Dendritic cell treated with granulocyte-macrophage colony-stimulating factor and Interleukin-4, amounts not matched to agents 40 ng/mL and 50 ng/mL, for 4 days (primary cell): ENCODE data around the gene CTDSP2.
"Not testable (repeated sequence)": the region's sequence is repeated elsewhere in the genome, so short reads cannot be mapped to it uniquely, and the experiment has no call there.

ENCODE experiments used
- H3K27ac Mint-ChIP-seq: one replicate; pipeline ENCODE4 v1.8.0; 2022; ENCODE audit warnings: mild to moderate bottlenecking, mixed read lengths
- H3K27me3 Mint-ChIP-seq: one replicate; pipeline ENCODE4 v1.8.0; 2022; ENCODE audit warnings: mild to moderate bottlenecking, mixed read lengths
- H3K36me3 Mint-ChIP-seq: one replicate; pipeline ENCODE4 v1.8.0; 2022; ENCODE audit warnings: low read depth, mixed read lengths
- H3K4me1 Mint-ChIP-seq: one replicate; pipeline ENCODE4 v1.8.0; 2022; ENCODE audit warnings: low read depth, mixed read lengths
- H3K4me3 Mint-ChIP-seq: one replicate; pipeline ENCODE4 v1.8.0; 2022; ENCODE audit warnings: mild to moderate bottlenecking, moderate library complexity, mixed read lengths
- H3K9me3 Mint-ChIP-seq: one replicate; pipeline ENCODE4 v1.8.0; 2022; ENCODE audit warnings: mixed read lengths
- intact Hi-C: fragments of 100-400 bp; cut with micrococcal nuclease; formaldehyde crosslinking; loops from one replicate; pipeline ENCODE4 v1.15.0; 2022

Gene CTDSP2

DNA sequence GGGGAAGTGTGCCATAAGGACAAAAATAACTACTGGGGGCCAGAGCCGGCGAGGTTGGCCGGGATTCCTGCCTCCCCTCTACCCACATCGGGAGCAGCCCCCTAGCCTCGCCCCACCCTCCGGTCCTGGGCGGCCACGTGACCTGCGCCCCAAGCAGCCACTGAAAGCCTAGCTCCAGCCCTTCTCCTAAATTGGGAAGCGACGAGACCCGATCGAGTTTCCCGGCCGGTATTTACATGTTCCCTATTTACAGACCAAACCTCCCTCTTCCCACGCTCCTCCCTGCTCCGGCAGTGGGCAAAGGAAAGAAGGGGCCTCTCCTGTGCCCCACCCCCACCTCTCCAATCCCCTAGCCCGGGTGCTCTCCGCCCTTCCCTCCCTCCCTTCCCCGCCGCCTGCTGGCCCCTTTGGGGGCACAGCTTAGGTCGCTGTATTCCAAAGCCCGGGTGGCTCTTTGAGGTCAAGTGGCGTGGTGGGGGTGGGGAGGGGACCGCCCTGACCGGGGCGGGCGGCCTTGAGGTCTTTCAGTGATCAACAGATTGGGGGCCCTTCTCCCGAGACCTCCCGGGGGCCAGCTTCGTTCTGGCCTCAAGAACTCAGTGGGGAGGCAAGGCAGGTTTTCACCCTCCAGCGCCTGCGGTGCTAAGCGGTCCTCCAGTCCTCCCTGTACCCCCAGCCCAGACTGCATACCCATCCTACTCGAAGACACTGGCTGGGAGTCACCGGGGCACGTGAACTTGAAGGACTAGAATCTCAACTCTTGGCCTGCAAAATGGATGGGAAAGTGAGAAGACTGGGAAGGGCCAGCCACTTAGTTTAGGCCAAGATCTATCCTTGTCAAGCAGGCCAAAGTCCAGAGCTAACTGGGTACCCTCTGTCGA is 6.3 kb upstream of the CTDSP2 start:
- intact Hi-C loops: no loop called here
- Mint-ChIP-seq H3K4me3 (peak overlapping the region; percentile 65), H3K9me3 (no peaks in the 10 kb centered on the region), H3K36me3 (no peaks in the 10 kb centered on the region), H3K4me1 (peaks cover 65% of the 10 kb centered on the region), H3K27me3 (peaks cover 51% of the 10 kb centered on the region), H3K27ac (peak overlapping the region; percentile 42)

- intact Hi-C loops: no loop called here
- Mint-ChIP-seq H3K4me3 (peak overlapping the region; percentile 35), H3K4me1 (peaks cover 71% of the 10 kb centered on the region), H3K9me3 (no peaks in the 10 kb centered on the region), H3K36me3 (no peaks in the 10 kb centered on the region), H3K27me3 (peaks cover 53% of the 10 kb centered on the region), H3K27ac (peak overlapping the region; percentile 42)
Observed at GRCh38 chr12:57852200-57852599, 5.7 kb upstream of the CTDSP2 start.

GRCh38 chr12:57851552-57851951 is 5.0 kb upstream of the CTDSP2 start:
- peaks cover 50% of the 10 kb centered on the region for H3K27me3 Mint-ChIP-seq
- intact Hi-C loops: no loop called here
- no peaks in the 10 kb centered on the region for H3K9me3 Mint-ChIP-seq
- peak overlapping the region; percentile 42 for H3K27ac Mint-ChIP-seq
- peaks cover 74% of the 10 kb centered on the region for H3K4me1 Mint-ChIP-seq
- peaks cover 4% of the 10 kb centered on the region for H3K36me3 Mint-ChIP-seq
- H3K4me3 Mint-ChIP-seq: no peak overlapping the region

GRCh38 chr12:57850854-57851430 is 4.4 kb upstream of the CTDSP2 start:
- Mint-ChIP-seq H3K27me3 (peaks cover 44% of the 10 kb centered on the region), H3K4me3 (peak overlapping the region; percentile 28), H3K36me3 (peaks cover 10% of the 10 kb centered on the region), H3K27ac (peak overlapping the region; percentile 55), H3K9me3 (no peaks in the 10 kb centered on the region), H3K4me1 (peaks cover 70% of the 10 kb centered on the region)
- intact Hi-C loops: no loop called here

DNA sequence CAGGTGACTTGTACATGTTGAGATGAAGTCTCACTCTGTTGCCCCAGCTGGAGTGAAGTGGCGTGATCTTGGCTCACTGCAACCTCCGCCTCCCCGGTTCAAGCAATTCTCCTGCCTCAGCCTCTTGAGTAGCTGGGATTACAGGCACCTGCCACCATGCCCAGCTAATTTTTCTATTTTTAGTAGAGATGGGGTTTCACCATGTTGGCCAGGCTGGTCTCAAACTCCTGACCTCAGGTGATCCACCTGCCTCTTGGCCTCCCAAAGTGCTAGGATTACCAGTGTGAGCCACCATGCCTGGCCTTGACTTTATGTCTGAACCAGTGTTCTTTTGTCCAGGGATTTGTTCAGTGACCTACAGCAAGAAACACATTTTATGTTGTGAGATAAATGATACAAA is 2.9 kb upstream of the CTDSP2 start:
- peaks cover 38% of the 10 kb centered on the region for H3K27me3 Mint-ChIP-seq
- intact Hi-C loops, H3K4me3 Mint-ChIP-seq, H3K27ac Mint-ChIP-seq, H3K9me3 Mint-ChIP-seq: not testable (repeated sequence)
- H3K4me1 Mint-ChIP-seq: peaks cover 58% of the 10 kb centered on the region
- H3K36me3 Mint-ChIP-seq: peaks cover 16% of the 10 kb centered on the region

GRCh38 chr12:57849035-57849434 is 2.5 kb upstream of the CTDSP2 start:
- Mint-ChIP-seq H3K27ac (no peak overlapping the region), H3K27me3 (peaks cover 38% of the 10 kb centered on the region), H3K36me3 (peaks cover 20% of the 10 kb centered on the region), H3K4me1 (peaks cover 58% of the 10 kb centered on the region), H3K4me3 (no peak overlapping the region), H3K9me3 (no peaks in the 10 kb centered on the region)
- intact Hi-C loops: no loop called here

- H3K9me3 Mint-ChIP-seq: no peaks in the 10 kb centered on the region
- H3K4me1 Mint-ChIP-seq: peaks cover 58% of the 10 kb centered on the region
- H3K27ac Mint-ChIP-seq: no peak overlapping the region
- intact Hi-C loops: no loop called here
- H3K4me3 Mint-ChIP-seq: no peak overlapping the region
- peaks cover 33% of the 10 kb centered on the region for H3K27me3 Mint-ChIP-seq
- H3K36me3 Mint-ChIP-seq: peaks cover 27% of the 10 kb centered on the region
Observed at GRCh38 chr12:57848208-57848607, 1.7 kb upstream of the CTDSP2 start.

GRCh38 chr12:57846285-57846576 is 298 bp downstream of the CTDSP2 start:
- H3K9me3 Mint-ChIP-seq: no peaks in the 10 kb centered on the region
- peaks cover 13% of the 10 kb centered on the region for H3K27me3 Mint-ChIP-seq
- peak overlapping the region; percentile 85 for H3K4me3 Mint-ChIP-seq
- intact Hi-C loops: no loop called here
- H3K36me3 Mint-ChIP-seq: peaks cover 45% of the 10 kb centered on the region
- peaks cover 58% of the 10 kb centered on the region for H3K4me1 Mint-ChIP-seq
- peak overlapping the region; percentile 85 for H3K27ac Mint-ChIP-seq

DNA sequence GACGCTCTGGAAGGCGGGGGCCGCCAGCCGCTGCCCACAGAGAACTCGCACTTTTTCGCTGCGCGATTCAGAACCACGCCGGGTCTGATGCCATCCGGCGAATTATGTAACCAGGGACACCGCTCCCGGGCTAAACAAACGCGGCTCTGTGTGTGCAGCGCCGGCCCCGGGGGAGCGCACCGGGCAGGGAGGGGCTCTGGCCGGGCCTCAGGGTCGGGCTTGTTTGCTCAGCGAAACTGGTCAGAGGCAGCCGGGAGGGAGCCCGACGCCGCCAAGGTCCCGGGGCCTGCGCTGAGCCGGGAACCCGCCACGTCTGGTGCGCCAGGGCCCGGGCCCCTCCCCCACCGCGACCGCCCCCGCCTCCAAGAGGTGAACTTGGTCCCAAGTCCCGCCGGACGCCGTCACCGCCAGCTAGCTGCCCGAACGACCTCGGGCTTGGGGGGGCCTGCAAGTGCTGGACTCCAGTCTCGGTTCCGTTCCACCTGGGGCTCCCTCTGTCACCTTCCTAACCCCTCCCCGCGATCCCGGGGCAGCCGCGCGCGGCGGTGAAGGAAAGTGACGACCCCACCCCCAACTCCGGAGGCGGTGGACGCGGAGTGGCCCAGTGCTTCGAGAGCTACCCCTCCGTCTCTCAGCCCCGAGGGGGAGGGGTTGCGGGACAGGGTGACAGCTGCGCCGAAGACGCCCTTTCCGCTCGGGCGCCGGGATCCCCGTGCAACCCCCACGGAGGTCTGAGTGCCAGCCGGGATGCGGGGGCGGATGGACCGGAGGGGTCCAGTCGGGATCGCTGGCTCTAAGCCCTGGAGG is 848 bp downstream of the CTDSP2 start:
- Mint-ChIP-seq H3K27me3 (peaks cover 12% of the 10 kb centered on the region), H3K36me3 (peaks cover 45% of the 10 kb centered on the region), H3K4me3 (peak overlapping the region; percentile 85), H3K27ac (peak overlapping the region; percentile 85), H3K9me3 (no peaks in the 10 kb centered on the region), H3K4me1 (peaks cover 58% of the 10 kb centered on the region)
- intact Hi-C loops: no loop called here

DNA sequence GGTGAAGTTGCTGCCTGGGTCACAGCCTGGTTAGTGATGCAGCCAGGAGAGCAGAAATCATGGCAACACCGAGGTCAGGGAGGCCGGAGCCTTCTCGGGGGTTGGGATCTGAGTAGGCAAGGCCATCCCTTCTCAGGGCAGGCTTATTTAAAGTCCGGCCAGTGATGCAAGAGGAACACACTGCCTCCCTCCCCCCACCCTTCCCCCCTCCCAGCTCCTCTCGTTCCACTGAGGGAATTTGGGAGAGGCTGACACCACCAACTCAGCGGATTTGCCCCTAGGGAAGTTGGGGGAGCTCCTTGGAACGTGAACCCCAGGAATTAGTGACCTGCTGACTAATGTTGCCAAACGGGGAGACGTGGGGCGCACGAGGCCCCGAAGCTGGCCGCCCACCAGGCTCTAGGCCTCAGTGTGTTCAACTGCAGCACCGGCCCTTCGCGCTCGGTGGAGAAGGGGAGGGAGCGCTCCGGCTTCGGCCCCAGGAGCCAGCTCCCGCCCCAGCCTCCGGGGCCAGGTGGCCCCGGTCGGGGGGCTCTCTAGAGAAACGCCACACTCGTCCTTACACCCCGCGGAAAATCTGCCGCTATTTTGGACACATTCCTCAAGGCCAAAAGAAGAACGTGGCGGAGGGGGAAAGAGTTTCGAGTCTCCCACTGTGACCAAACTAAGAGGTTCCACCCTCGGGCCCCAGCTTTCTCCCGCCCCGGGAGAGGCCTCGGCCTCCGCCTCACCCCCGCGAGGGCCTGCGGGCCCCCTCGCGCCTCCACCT is 1.6 kb downstream of the CTDSP2 start:
- peak overlapping the region; percentile 85 for H3K27ac Mint-ChIP-seq
- H3K9me3 Mint-ChIP-seq: no peaks in the 10 kb centered on the region
- H3K4me3 Mint-ChIP-seq: peak overlapping the region; percentile 85
- H3K27me3 Mint-ChIP-seq: peaks cover 11% of the 10 kb centered on the region
- intact Hi-C loops: no loop called here
- peaks cover 45% of the 10 kb centered on the region for H3K36me3 Mint-ChIP-seq
- peaks cover 61% of the 10 kb centered on the region for H3K4me1 Mint-ChIP-seq

DNA sequence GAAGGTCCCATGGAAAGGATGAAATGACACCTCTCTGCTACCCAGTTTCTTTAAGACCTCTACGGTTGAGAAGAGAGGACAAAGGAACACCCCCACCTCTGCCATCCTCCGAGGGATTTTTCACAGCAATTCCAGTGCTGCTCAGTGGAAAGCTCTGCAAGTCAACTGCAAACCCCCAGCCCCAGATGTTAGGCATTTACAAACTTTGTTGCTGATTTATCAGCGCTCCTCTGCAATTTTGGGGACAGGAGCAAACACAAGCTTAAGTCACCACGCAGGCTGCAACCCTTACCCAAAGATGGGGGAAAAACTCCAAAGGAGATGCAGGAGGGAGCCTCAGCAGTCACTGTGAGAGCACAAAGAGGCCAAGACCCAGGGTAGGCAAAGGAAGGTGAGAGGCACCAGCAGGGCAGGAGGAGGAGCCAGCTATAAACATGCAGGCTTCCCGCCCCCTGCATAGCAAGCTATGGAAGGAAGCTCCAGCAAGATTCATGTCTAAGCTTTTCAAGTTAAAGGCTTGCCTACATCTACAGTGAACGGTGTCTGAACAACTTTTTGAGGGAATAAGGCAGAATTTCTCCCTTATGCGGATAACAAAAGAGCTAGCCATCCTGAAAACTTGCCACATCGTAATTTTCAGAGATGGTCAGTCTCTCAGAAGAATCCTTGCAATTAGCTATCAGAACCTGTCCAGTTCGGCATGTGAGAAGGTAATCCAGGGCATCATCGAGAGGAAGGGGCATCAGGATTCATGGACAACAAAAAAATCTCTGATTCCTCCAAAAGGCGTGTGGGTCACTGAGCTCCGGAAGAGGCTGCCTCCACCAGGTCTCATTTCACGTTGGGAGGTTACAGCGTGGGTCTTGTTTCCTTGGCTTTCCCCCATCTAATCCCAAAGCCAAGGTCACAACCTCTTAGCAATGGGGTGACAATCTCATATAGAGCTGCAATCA is 3.9 kb downstream of the CTDSP2 start:
- Mint-ChIP-seq H3K4me3 (peak overlapping the region; percentile 27), H3K4me1 (peaks cover 78% of the 10 kb centered on the region), H3K36me3 (peaks cover 45% of the 10 kb centered on the region), H3K9me3 (no peaks in the 10 kb centered on the region), H3K27me3 (no peaks in the 10 kb centered on the region), H3K27ac (no peak overlapping the region)
- intact Hi-C loops: loop anchor here (1.0 kb wide), 1 partner anchor 7 kb away; no protein-coding TSS in a partner anchor

GRCh38 chr12:57841445-57841844 is 5.1 kb downstream of the CTDSP2 start:
- no peaks in the 10 kb centered on the region for H3K9me3 Mint-ChIP-seq
- H3K27ac Mint-ChIP-seq: no peak overlapping the region
- no peak overlapping the region for H3K4me3 Mint-ChIP-seq
- H3K27me3 Mint-ChIP-seq: no peaks in the 10 kb centered on the region
- peaks cover 83% of the 10 kb centered on the region for H3K4me1 Mint-ChIP-seq
- H3K36me3 Mint-ChIP-seq: peaks cover 46% of the 10 kb centered on the region
- intact Hi-C loops: no loop called here

DNA sequence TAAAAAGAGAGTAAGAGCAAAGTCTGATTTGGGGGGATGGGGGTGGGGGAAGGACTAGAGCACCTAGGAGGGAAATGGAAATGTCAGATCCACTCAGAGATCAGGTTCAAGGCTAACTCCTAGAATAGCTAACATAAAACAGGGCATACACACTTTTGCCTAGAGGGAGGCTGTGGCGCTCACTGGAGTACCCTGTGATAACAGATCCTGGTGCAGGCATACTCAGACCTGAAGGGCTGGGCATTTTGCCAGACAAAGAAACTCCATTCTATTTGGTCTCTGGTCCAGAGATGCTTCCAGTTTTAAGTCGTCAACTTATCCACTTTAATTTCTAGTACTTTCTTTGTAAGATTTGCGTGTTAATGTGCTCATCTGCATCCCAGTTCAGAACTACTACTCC is 5.8 kb downstream of the CTDSP2 start:
- Mint-ChIP-seq H3K27me3 (no peaks in the 10 kb centered on the region), H3K36me3 (peaks cover 39% of the 10 kb centered on the region), H3K4me1 (peaks cover 90% of the 10 kb centered on the region), H3K4me3 (no peak overlapping the region), H3K27ac (no peak overlapping the region), H3K9me3 (no peaks in the 10 kb centered on the region)
- intact Hi-C loops: no loop called here
